NOMO-1 (cell line): ENCODE results near the gene HEG1.

Source experiments
- DNase-seq, 2 experiments: peaks; one replicate each; lab custom pipeline; 2025; ENCODE audit not compliant: unreplicated experiment in 2 of 2; lab: John Stamatoyannopoulos, UW

The HEG1 gene

GRCh38 chr3:124924741-124925140, 131.1 kb downstream of the HEG1 start:
- no peak for DNase-seq

GRCh38 chr3:124923833-124924232, 132.0 kb downstream of the HEG1 start:
- DNase-seq, result no peak

GRCh38 chr3:124920718-124921117, 135.1 kb downstream of the HEG1 start:
- no peak for DNase-seq

GRCh38 chr3:124919756-124920155, 136.0 kb downstream of the HEG1 start:
- no peak for DNase-seq

GRCh38 chr3:124918524-124918923, 137.3 kb downstream of the HEG1 start:
- DNase-seq, result no peak

- no peak for DNase-seq
Measured at GRCh38 chr3:124916837-124917409, 138.9 kb downstream of the HEG1 start.
